Activated CD4-positive, alpha-beta T cell treated with anti-CD3 and anti-CD28 coated beads, Interleukin-2, amount 50 U/mL, for 16 hours (primary cell): Measurements from ENCODE around the gene NFATC2IP.
"Not testable (repeated sequence)": the region's sequence is repeated elsewhere in the genome, so short reads cannot be mapped to it uniquely, and the experiment has no call there.

ENCODE experiments used
- DNase-seq: peaks from one replicate; pipeline ENCODE4 v3.0.0-alpha.2; 2020

Gene NFATC2IP

GRCh38 chr16:28975158-28975599 is 24.4 kb downstream of the NFATC2IP start:
- no peak for DNase-seq

- no peak for DNase-seq
Measured at GRCh38 chr16:28977703-28978662, 27.2 kb downstream of the NFATC2IP start.

GRCh38 chr16:28980330-28980729 is 29.6 kb downstream of the NFATC2IP start:
- DNase-seq, result not testable (repeated sequence)

GRCh38 chr16:28980929-28981328 is 30.2 kb downstream of the NFATC2IP start:
- no peak for DNase-seq

GRCh38 chr16:28981517-28981916 is 30.8 kb downstream of the NFATC2IP start:
- DNase-seq, result peak; percentile 60

- DNase-seq, result no peak
Measured at GRCh38 chr16:28982418-28982817, 31.7 kb downstream of the NFATC2IP start.

GRCh38 chr16:28982949-28983348 is 32.2 kb downstream of the NFATC2IP start:
- no peak for DNase-seq

- no peak for DNase-seq
Measured at GRCh38 chr16:28983644-28984043, 32.9 kb downstream of the NFATC2IP start.

GRCh38 chr16:28984091-28984490 is 33.4 kb downstream of the NFATC2IP start:
- no peak for DNase-seq

- DNase-seq, result peak; percentile 83
Measured at GRCh38 chr16:28984619-28985135, 33.9 kb downstream of the NFATC2IP start, which contains the start of gene LAT. Gene LAT (plus strand): TSS chr16:28985052. CDS start chr16:28985418, 366 bp downstream.

GRCh38 chr16:28985211-28986041 is 34.7 kb downstream of the NFATC2IP start:
- no peak for DNase-seq

GRCh38 chr16:28986046-28986445 is 35.3 kb downstream of the NFATC2IP start:
- DNase-seq, result no peak

GRCh38 chr16:28986492-28986891 is 35.8 kb downstream of the NFATC2IP start:
- no peak for DNase-seq

- no peak for DNase-seq
Measured at GRCh38 chr16:28987170-28987853, 36.6 kb downstream of the NFATC2IP start.

GRCh38 chr16:28989363-28989762 is 38.6 kb downstream of the NFATC2IP start:
- no peak for DNase-seq

GRCh38 chr16:28990375-28991040 is 39.8 kb downstream of the NFATC2IP start:
- DNase-seq, result peak; percentile 88

- DNase-seq, result no peak
Measured at GRCh38 chr16:28991687-28992086, 41.0 kb downstream of the NFATC2IP start.

GRCh38 chr16:28992496-28992895 is 41.8 kb downstream of the NFATC2IP start:
- DNase-seq, result no peak

GRCh38 chr16:28998837-28999236 is 48.1 kb downstream of the NFATC2IP start:
- DNase-seq, result no peak

- DNase-seq, result no peak
Measured at GRCh38 chr16:28999577-28999976, 48.8 kb downstream of the NFATC2IP start.

GRCh38 chr16:29000019-29000418 is 49.3 kb downstream of the NFATC2IP start:
- DNase-seq, result no peak
